ENCODE data around the gene RSRC2.
"Not testable (repeated sequence)": the region's sequence is repeated elsewhere in the genome, so short reads cannot be mapped to it uniquely, and the experiment has no call there.

RSRC2 gene

GRCh38 chr12:122517877-122518276, 8.9 kb downstream of the RSRC2 start:
- peak; percentile 96 for DNase-seq (ENCODE audit: low read depth)

- DNase-seq (ENCODE audit: low read depth) = no peak
Observed at GRCh38 chr12:122516544-122517361, 10.0 kb downstream of the RSRC2 start.

- DNase-seq (ENCODE audit: low read depth) = no peak
Observed at GRCh38 chr12:122515275-122515674, 11.5 kb downstream of the RSRC2 start.

- DNase-seq (ENCODE audit: low read depth) = no peak
Observed at GRCh38 chr12:122513660-122514059, 13.1 kb downstream of the RSRC2 start.

- not testable (repeated sequence) for DNase-seq (ENCODE audit: low read depth)
Observed at GRCh38 chr12:122513028-122513427, 13.7 kb downstream of the RSRC2 start.

- no peak for DNase-seq (ENCODE audit: low read depth)
Observed at GRCh38 chr12:122508163-122508562, 18.6 kb downstream of the RSRC2 start.

GRCh38 chr12:122506393-122506938, 20.3 kb downstream of the RSRC2 start:
- no peak for DNase-seq (ENCODE audit: low read depth)

GRCh38 chr12:122505419-122506051, 21.2 kb downstream of the RSRC2 start:
- DNase-seq (ENCODE audit: low read depth) = no peak

GRCh38 chr12:122503783-122504590, 22.7 kb downstream of the RSRC2 start:
- DNase-seq (ENCODE audit: low read depth) = no peak

GRCh38 chr12:122503147-122503751, 23.5 kb downstream of the RSRC2 start:
- no peak for DNase-seq (ENCODE audit: low read depth)

- no peak for DNase-seq (ENCODE audit: low read depth)
Observed at GRCh38 chr12:122501489-122501989, 25.2 kb downstream of the RSRC2 start.

- peak; percentile 99 for DNase-seq (ENCODE audit: low read depth)
Observed at GRCh38 chr12:122500685-122501488, 25.8 kb downstream of the RSRC2 start, which contains the start of gene ZCCHC8. Gene ZCCHC8 (minus strand): TSS chr12:122500932. CDS start chr12:122500840, 92 bp downstream.

GRCh38 chr12:122499991-122500684, 26.6 kb downstream of the RSRC2 start:
- peak; percentile 73 for DNase-seq (ENCODE audit: low read depth)

- DNase-seq (ENCODE audit: low read depth) = no peak
Observed at GRCh38 chr12:122495258-122495657, 31.5 kb downstream of the RSRC2 start.

GRCh38 chr12:122493222-122493621, 33.5 kb downstream of the RSRC2 start:
- DNase-seq (ENCODE audit: low read depth) = not testable (repeated sequence)

GRCh38 chr12:122491991-122492390, 34.7 kb downstream of the RSRC2 start:
- no peak for DNase-seq (ENCODE audit: low read depth)

- DNase-seq (ENCODE audit: low read depth) = no peak
Observed at GRCh38 chr12:122489038-122489437, 37.7 kb downstream of the RSRC2 start.

- not testable (repeated sequence) for DNase-seq (ENCODE audit: low read depth)
Observed at GRCh38 chr12:122487807-122488206, 38.9 kb downstream of the RSRC2 start.

GRCh38 chr12:122486805-122487426, 39.8 kb downstream of the RSRC2 start:
- no peak for DNase-seq (ENCODE audit: low read depth)

- DNase-seq (ENCODE audit: low read depth) = not testable (repeated sequence)
Observed at GRCh38 chr12:122486360-122486759, 40.4 kb downstream of the RSRC2 start.

All from ELR (cell line).